HepG2 (cell line): Measurements from ENCODE around the gene CGNL1. TPM values are rescaled to one million over a fixed set of nuclear protein-coding genes. Genes with fewer than 3 reads are reported as not detected.
A peak's percentile ranks its signal among the peaks of the same experiment; 100 is the strongest.

Experiments used
- AHDC1 ChIP-seq: sonication (generic); formaldehyde crosslinking; IDR thresholded peaks from 2 replicates; pipeline ENCODE4 v1.5.1; 2020; ENCODE audit warnings: mild to moderate bottlenecking, missing genetic modification reagents, borderline replicate concordance
- ARNTL ChIP-seq: sonication (generic); formaldehyde crosslinking; IDR thresholded peaks from 2 replicates; pipeline ENCODE4 v1.4.0; 2020; ENCODE audit warnings: mild to moderate bottlenecking, missing genetic modification reagents
- BRD4 ChIP-seq: sonication (generic); formaldehyde crosslinking; IDR thresholded peaks from 2 replicates; pipeline ENCODE4 v1.4.0; 2020; ENCODE audit warnings: missing genetic modification reagents
- CEBPB ChIP-seq: IDR thresholded peaks from 2 replicates; pipeline ENCODE4 v1.6.1; 2011; ENCODE audit warnings: low read depth, low read length, improper control_type of control experiment, borderline replicate concordance
- CEBPG ChIP-seq: IDR thresholded peaks from 2 replicates; pipeline ENCODE4 v1.6.1; 2016
- FOXA3 ChIP-seq: IDR thresholded peaks from 2 replicates; pipeline ENCODE4 v1.6.1; 2016; ENCODE audit warnings: missing genetic modification reagents, missing compliant biosample characterization
- FOXK1 ChIP-seq: sonication (generic); formaldehyde crosslinking; IDR thresholded peaks from 2 replicates; pipeline ENCODE4 v1.4.0; 2020; ENCODE audit warnings: low read depth, missing genetic modification reagents, borderline replicate concordance
- HNRNPL ChIP-seq: fragments of 200-400 bp; formaldehyde crosslinking; IDR thresholded peaks from 2 replicates; pipeline ENCODE4 v1.6.1; 2017; ENCODE audit warnings: mild to moderate bottlenecking, low read depth, low read length
- JUND ChIP-seq: sonication (generic); formaldehyde crosslinking; IDR thresholded peaks from 2 replicates; pipeline ENCODE4 v1.8.0; 2022; ENCODE audit warnings: mild to moderate bottlenecking, missing genetic modification reagents
- KDM3A ChIP-seq: IDR thresholded peaks from 2 replicates; pipeline ENCODE4 v1.6.1; 2018; ENCODE audit warnings: low read depth, missing compliant biosample characterization
- KLF12 ChIP-seq: sonication (generic); formaldehyde crosslinking; IDR thresholded peaks from 2 replicates; pipeline ENCODE4 v1.4.0; 2020; ENCODE audit warnings: missing genetic modification reagents, borderline replicate concordance
- MEIS1 ChIP-seq: sonication (generic); formaldehyde crosslinking; IDR thresholded peaks from 2 replicates; pipeline ENCODE4 v1.9.0; 2021; ENCODE audit warnings: mild to moderate bottlenecking, missing genetic modification reagents, moderate library complexity, borderline replicate concordance
- NFATC3 ChIP-seq: sonication (generic); formaldehyde crosslinking; IDR thresholded peaks from 2 replicates; pipeline ENCODE4 v1.5.1; 2020; ENCODE audit warnings: mild to moderate bottlenecking, missing genetic modification reagents
- ZBTB42 ChIP-seq: sonication (generic); formaldehyde crosslinking; IDR thresholded peaks from 2 replicates; pipeline ENCODE4 v1.5.0; 2020; ENCODE audit warnings: mild to moderate bottlenecking, missing genetic modification reagents
- ZFY ChIP-seq: sonication (generic); formaldehyde crosslinking; IDR thresholded peaks from 2 replicates; pipeline ENCODE4 v1.4.0; 2020; ENCODE audit warnings: missing genetic modification reagents
- ZNF124 ChIP-seq: sonication (generic); formaldehyde crosslinking; IDR thresholded peaks from 2 replicates; pipeline ENCODE4 v1.4.0; 2020; ENCODE audit warnings: missing genetic modification reagents
- ZNF253 ChIP-seq: sonication (generic); formaldehyde crosslinking; IDR thresholded peaks from 2 replicates; pipeline ENCODE4 v1.8.0; 2022; ENCODE audit warnings: mild to moderate bottlenecking, missing genetic modification reagents, borderline replicate concordance
- ZNF34 ChIP-seq: sonication (generic); formaldehyde crosslinking; IDR thresholded peaks from 2 replicates; pipeline ENCODE4 v1.4.0; 2020; ENCODE audit warnings: mild to moderate bottlenecking, missing genetic modification reagents, borderline replicate concordance
- ZNF549 ChIP-seq: sonication (generic); formaldehyde crosslinking; IDR thresholded peaks from 2 replicates; pipeline ENCODE4 v1.5.0; 2020; ENCODE audit warnings: missing genetic modification reagents
- ZNF639 ChIP-seq: conservative IDR thresholded peaks from 2 replicates; pipeline ENCODE4 v1.6.1; 2018; ENCODE audit warnings: missing genetic modification reagents
- ZNF724P ChIP-seq: sonication (generic); formaldehyde crosslinking; IDR thresholded peaks from 2 replicates; pipeline ENCODE4 v1.8.0; 2022; ENCODE audit warnings: missing genetic modification reagents, borderline replicate concordance
- ZNF737 ChIP-seq: sonication (generic); formaldehyde crosslinking; IDR thresholded peaks from 2 replicates; pipeline ENCODE4 v1.5.0; 2020; ENCODE audit warnings: missing genetic modification reagents, mild to moderate bottlenecking, borderline replicate concordance
- polyA plus RNA-seq, 8 experiments: library from polyadenylated mRNA; depleted of rRNA in 3 of 8; stranded (reverse) in 7 of 8; unstranded in 1 of 8; fragments of >200 nt; fragmentation: Illumina TruSeq in 4 of 8; extraction: Trizol in 4 of 8; gene quantifications; 2 replicates each; pipeline versions ENCODE4 v1.2.1 to v1.2.3, GENCODE V29; 2011 to 2016; ENCODE audit warnings: low read depth in 4 of 8, missing spikeins in 1 of 8, mixed read lengths in 1 of 8; ENCODE audit not compliant: insufficient read depth in 1 of 8
- total RNA-seq, 5 experiments: library from RNA; depleted of rRNA; stranded (reverse); fragments of >200 nt; fragmentation: Illumina TruSeq; extraction: Trizol; gene quantifications; 2 replicates each; pipeline ENCODE4 v1.2.3, GENCODE V29; 2016; ENCODE audit warnings: low read depth in 1 of 5
- TF ChIP-seq, protein P1 (sequence below): sonication (generic); formaldehyde crosslinking; IDR thresholded peaks from 2 replicates; pipeline ENCODE4 v1.5.0; 2020; ENCODE audit warnings: missing genetic modification reagents, mild to moderate bottlenecking, borderline replicate concordance

The CGNL1 gene
- total and polyA plus RNA-seq, 2 of the 13 experiments (the other 11 are each of a cell fraction or from before 2014, with no cell fraction given): 5.6 to 15.6 TPM

- TF ChIP-seq MEIS1 (CRISPR knock-in tag) (peak; percentile 96; the same call in 1 of the 2 replicates), BRD4 (CRISPR knock-in tag) (peak; percentile 90), ZNF34 (CRISPR knock-in tag) (no peak), ZNF737 (CRISPR knock-in tag) (no peak), ARNTL (peak; percentile 91), ZNF639 (peak; percentile 79; the same call in 1 of the 2 replicates), CEBPG (CRISPR knock-in tag) (peak; percentile 82), ZBTB42 (CRISPR knock-in tag) (no peak), JUND (CRISPR knock-in tag) (peak; percentile 72), ZNF549 (CRISPR knock-in tag) (no peak), ZNF253 (CRISPR knock-in tag) (no peak), NFATC3 (CRISPR knock-in tag) (no peak), CEBPB (peak; percentile 54; the same call in 1 of the 2 replicates), KLF12 (CRISPR knock-in tag) (peak; percentile 44; the same call in 1 of the 2 replicates), KDM3A (CRISPR knock-in tag) (peak; percentile 60), ZFY (peak; percentile 89), ZNF724P (CRISPR knock-in tag) (peak; percentile 97; the same call in 1 of the 2 replicates), FOXK1 (CRISPR knock-in tag) (peak; percentile 71; the same call in 1 of the 2 replicates), AHDC1 (peak; percentile 89), HNRNPL (peak; percentile 77), FOXA3 (CRISPR knock-in tag) (peak; percentile 92), ZNF124 (CRISPR knock-in tag) (peak; percentile 78)
- TF ChIP-seq, protein P1, sequence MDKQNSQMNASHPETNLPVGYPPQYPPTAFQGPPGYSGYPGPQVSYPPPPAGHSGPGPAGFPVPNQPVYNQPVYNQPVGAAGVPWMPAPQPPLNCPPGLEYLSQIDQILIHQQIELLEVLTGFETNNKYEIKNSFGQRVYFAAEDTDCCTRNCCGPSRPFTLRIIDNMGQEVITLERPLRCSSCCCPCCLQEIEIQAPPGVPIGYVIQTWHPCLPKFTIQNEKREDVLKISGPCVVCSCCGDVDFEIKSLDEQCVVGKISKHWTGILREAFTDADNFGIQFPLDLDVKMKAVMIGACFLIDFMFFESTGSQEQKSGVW (CRISPR knock-in tag): no peak
Observed at GRCh38 chr15:57496946-57497869, 120.9 kb downstream of the CGNL1 start (continued).
